NCI-H2171 (cell line): ENCODE results near the gene CMPK1.
"Not testable (repeated sequence)": the region's sequence is repeated elsewhere in the genome, so short reads cannot be mapped to it uniquely, and the experiment has no call there.

Experiments
- DNase-seq: peaks from one replicate; lab custom pipeline; 2025; lab: John Stamatoyannopoulos, UW

Gene CMPK1

DNA sequence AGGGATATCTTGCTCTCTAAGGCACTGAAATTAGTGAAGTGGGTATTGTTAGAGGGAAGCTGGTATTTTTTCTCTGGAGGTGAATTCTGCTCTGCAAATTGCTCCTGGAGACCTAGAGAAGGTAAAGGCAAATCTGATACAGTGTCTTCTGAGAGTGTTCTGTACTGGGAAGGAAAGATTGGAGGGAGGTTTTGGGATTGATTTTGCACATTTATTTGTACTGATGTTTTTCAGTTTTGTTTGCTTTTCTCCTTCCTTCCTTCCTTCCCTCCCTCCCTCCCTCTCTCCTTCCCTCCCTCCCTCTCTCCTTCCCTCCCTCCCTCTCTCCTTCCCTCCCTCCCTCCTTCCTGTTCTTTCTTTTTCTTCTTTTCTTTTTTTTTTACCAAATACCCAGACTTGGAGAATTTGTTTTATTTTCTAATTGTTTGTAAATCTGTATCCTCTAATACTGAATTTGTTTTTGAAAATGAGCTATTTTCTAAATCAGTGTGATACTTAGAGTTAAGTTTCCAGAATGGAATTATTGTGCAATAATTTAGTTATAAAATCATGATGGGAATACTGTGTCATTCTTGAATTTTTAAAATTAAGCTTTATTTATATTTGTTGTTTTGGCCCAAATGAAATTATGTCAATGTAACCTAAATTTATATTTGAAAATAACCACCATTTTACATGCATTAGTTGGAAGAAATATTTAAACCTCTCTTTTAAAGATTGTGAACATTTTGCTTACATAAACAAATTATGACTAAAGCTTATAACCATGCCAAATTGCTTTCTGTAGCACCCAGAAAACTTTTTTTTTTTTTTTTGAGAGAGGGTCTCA, 4.9 kb downstream of the CMPK1 start:
- DNase-seq, result no peak

- DNase-seq, result no peak
Measured at GRCh38 chr1:47340227-47340626, 6.6 kb downstream of the CMPK1 start.

GRCh38 chr1:47346979-47347378, 13.4 kb downstream of the CMPK1 start:
- not testable (repeated sequence) for DNase-seq

GRCh38 chr1:47347735-47348134, 14.1 kb downstream of the CMPK1 start:
- DNase-seq, result no peak

- DNase-seq, result no peak
Measured at GRCh38 chr1:47348246-47348645, 14.7 kb downstream of the CMPK1 start.

DNA sequence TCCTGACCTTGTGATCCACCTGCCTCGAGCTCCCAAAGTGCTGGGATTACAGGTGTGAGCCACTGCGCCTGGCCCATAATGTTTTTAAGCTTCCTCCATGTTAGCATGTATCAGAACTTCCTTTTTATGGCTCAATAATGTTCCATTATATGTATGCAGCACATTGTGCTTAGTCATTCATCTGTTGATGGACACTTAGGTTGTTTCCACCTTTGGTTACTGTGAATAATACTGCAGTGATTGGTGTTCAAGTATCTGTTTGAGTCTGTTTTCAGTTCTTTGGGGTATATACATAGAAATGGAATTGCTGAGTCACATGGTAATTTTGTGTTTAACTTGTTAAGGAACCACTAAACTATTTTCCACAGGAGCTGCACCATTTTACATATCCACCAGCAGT, 17.7 kb downstream of the CMPK1 start:
- DNase-seq, result no peak

- DNase-seq, result no peak
Measured at GRCh38 chr1:47361380-47361779, 27.8 kb downstream of the CMPK1 start.

- no peak for DNase-seq
Measured at GRCh38 chr1:47362828-47363227, 29.2 kb downstream of the CMPK1 start.

DNA sequence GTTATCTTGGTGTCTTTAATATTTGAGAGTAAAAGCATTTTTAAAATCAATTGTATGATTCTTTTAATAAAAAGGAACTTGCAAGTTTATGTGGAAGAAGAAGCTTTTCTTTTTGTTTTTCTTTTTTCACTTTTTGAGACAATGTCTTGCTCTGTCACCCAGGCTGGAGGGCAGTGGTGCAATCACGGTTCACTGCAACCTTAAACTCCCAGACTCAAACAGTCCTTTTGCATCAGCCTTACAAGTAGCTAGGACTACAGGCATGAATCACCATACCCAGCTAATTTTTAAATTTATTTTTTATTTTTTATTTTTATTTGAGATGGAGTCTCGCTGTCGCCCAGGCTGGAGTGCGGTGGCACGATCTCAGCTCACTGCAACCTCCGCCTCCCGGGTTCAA, 34.1 kb downstream of the CMPK1 start:
- no peak for DNase-seq

- no peak for DNase-seq
Measured at GRCh38 chr1:47371016-47371517, 37.5 kb downstream of the CMPK1 start.

DNA sequence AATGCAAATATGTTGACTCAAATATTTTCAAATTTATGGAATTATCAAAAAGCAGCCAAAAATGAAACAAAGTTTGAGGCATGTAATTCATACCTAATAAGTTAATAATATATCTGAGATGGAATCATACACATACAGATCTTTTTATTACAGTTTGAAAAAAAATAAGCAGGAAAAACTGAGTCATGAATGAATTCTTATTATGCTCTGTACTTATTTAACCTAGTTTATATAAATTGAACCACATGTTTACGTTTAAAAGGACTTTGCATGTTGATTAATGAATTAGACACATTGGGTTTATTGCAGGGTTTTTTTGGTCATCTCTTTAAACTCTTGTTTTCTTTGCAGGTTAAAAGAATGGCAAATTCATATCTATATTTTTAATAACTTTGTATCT, 40.9 kb downstream of the CMPK1 start:
- no peak for DNase-seq

DNA sequence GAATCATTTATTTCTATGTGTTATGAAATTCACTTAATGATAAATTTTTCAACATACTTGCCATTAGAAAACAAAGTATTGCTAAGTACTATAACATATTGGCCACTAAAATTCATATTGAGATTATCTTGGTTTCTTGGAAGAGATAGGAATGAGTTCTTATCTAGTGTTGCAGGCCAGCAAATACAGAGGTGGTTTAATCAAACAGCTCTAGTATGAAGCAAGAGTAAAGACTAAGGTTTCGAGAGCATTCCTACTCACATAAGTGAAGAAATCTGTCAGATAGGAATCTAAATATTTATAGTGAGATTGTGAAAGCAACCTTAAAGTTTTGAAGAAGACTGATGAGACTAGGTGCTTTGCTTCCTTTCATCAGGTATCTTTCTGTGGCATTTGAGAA, 44.6 kb downstream of the CMPK1 start:
- no peak for DNase-seq

DNA sequence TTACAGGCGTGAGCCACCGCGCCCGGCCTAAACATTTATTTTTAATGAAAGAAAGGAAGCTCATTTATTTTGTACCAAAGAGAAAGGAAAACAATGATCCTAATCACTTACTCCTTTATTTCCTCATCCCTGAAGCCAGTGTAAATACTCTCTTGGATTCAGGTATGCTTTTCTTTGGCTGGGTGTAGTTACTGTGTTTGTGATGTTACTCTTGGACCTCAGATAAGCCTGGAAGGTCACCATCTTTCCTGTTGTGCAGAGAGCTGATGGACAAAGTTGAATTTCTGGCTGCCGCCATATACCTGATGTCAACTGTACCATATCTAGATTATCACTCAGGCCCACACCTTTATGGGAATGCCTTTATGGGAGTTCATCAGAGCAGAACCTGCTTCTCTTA, 47.1 kb downstream of the CMPK1 start:
- no peak for DNase-seq

DNA sequence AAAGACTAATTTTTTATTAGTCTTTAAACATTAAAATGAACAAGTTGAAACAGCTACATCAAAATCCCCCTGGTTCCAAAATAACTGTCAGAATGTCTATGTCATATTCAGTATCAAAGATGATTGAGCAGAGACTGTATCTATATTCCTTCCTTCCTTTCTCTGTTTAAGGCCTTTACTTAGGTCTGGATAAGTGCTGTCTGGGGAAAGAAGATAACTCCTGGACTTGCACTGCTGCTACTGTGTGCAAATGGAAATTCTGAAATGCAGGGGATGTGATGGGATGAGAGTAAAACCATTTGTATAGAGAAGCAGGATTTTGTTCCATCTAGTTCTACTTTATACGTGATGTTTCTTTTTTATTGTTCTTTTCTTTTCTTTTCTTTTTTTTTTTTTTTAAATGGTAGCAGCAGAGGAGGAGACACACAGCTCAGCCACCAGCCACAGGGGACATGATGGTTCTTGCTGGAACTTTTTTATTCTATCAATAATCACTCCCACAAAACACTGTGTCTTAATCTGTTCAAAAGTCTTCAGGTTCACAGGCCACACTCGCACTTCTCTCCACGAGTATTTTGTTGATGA, 48.9 kb downstream of the CMPK1 start:
- no peak for DNase-seq

- no peak for DNase-seq
Measured at GRCh38 chr1:47384083-47384482, 50.5 kb downstream of the CMPK1 start.

GRCh38 chr1:47385020-47385419, 51.4 kb downstream of the CMPK1 start:
- no peak for DNase-seq

- DNase-seq, result no peak
Measured at GRCh38 chr1:47386268-47386667, 52.7 kb downstream of the CMPK1 start.

- DNase-seq, result no peak
Measured at GRCh38 chr1:47388030-47388890, 54.7 kb downstream of the CMPK1 start.

DNA sequence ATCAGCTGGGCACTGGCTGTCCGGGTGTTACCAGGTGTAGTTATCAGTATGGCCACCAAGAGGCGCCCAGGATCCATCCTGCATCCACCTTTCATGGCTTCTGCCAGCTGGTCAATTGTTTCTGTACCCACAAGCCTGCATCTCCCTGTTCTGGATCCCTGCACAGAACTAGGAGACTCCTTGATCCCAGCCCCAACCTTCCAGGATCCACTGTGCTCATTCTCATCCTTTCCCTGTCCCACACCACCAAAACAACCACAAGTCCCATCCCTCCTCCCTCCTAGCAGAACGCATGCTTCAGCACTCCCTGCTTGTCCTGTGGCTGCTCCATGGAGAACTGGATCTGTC, 55.3 kb downstream of the CMPK1 start:
- DNase-seq, result no peak

DNA sequence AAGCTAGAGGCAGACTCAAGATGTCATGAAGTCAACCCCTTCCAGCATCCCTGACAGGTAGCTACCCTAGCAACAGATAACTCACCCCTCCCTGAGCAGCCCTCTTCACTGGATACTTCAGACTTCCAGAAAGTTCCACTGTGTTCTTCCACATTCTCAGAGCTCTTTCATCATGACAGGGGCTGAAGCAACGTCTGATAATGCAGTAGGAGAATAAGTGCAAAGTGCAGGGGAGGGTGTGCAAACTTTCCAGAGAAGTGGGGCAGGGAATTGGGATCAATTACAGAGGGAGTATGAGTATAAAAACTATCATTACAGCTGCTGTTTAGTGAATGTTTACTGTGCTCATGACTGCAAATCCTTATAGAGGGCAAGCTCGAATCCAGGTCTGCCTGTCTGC, 56.1 kb downstream of the CMPK1 start:
- DNase-seq, result no peak

DNA sequence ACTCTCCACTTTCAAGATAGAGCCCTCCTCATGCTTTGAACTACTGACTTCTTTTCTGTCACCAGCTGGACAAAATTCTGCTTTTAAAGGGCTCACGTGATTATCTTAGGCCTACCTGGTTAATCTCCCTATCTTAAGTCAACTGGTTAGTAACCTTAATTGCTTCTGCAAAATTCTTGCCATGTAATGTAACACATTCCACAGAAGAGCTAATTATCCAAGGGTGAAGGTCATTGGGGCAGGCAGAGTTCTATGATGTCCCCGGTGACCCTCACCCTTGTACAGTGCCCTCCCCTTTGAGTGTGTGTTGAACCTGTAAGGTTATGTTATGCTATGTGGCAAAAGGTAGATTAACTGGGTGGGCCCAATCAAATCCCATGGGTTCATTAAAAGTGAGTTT, 57.3 kb downstream of the CMPK1 start:
- no peak for DNase-seq

GRCh38 chr1:47393141-47393540, 59.6 kb downstream of the CMPK1 start:
- DNase-seq, result no peak

- no peak for DNase-seq
Measured at GRCh38 chr1:47395433-47395832, 61.8 kb downstream of the CMPK1 start.
